Testis (tissue), 3 donors: Measurements from ENCODE around the gene LRRC56. TPM values are rescaled to one million over a fixed set of nuclear protein-coding genes. Genes with fewer than 3 reads are reported as not detected.

Experiments used
- DNase-seq: peaks from one replicate; pipeline ENCODE4 v3.0.0-alpha.2; 2019
- H3K27ac ChIP-seq, 2 donors: fragments of 200-600 bp; sonication (generic); one replicate each; pipeline ENCODE4 v1.5.1; 2019
- H3K27me3 ChIP-seq: fragments of 200-600 bp; sonication (generic); one replicate; pipeline ENCODE4 v1.5.1; 2019
- H3K36me3 ChIP-seq: fragments of 200-600 bp; sonication (generic); one replicate; pipeline ENCODE4 v1.5.1; 2017; ENCODE audit warnings: low read depth; ENCODE audit errors: missing control alignments
- H3K4me1 ChIP-seq: fragments of 200-600 bp; sonication (generic); one replicate; pipeline ENCODE4 v1.5.1; 2019
- H3K4me3 ChIP-seq, 2 donors: fragments of 200-600 bp; sonication (generic); one replicate each; pipeline ENCODE4 v1.5.1; 2017 to 2019
- H3K9me3 ChIP-seq: fragments of 200-600 bp; sonication (generic); one replicate; pipeline ENCODE4 v1.5.1; 2017
- CTCF ChIP-seq, 3 experiments: fragments of 450-650 bp in 2 of 3; fragments of 200-600 bp in 1 of 3; sonication (generic) in 1 of 3; IDR thresholded peaks; one replicate each; pipeline ENCODE4 v1.5.1; 2016 to 2019; ENCODE audit warnings: antibody characterized with exemption in 3 of 3, mild to moderate bottlenecking in 2 of 3, moderate library complexity in 1 of 3
- POLR2A ChIP-seq: fragments of 450-650 bp; IDR thresholded peaks from one replicate; pipeline ENCODE4 v1.6.1; 2017; ENCODE audit warnings: antibody characterized with exemption, mild to moderate bottlenecking, moderate library complexity
- WGBS, 2 donors: methylation state at CpG; one replicate each; pipeline ENCODE4 v1.1.5; 2018; 5-methylcytosine and 5-hydroxymethylcytosine counted together
- intact Hi-C: fragments of 100-400 bp; cut with DNase I; formaldehyde crosslinking; loops from one replicate; pipeline ENCODE4 v1.15.1; 2023; ENCODE audit warnings: low total_unique reads
- polyA plus RNA-seq: library from polyadenylated mRNA; stranded (reverse); fragments of 350-450 nt; fragmentation: Illumina TruSeq; extraction: RNeasy Lipid Tissue Mini Kit (QIAGEN cat#74804); gene quantifications from one replicate; pipeline ENCODE4 v1.2.3, GENCODE V29; 2014; ENCODE audit warnings: low read depth, low replicate concordance; ENCODE audit not compliant: insufficient read depth
- total RNA-seq, 2 donors: library from RNA; depleted of rRNA; stranded (reverse); fragments of >200 nt; gene quantifications; one replicate each; pipeline ENCODE4 v1.2.3, GENCODE V29; 2016

The LRRC56 gene
- total and polyA plus RNA-seq, 3 donors from 2014 or later = 11.6 to 23.5 (median 22.2) TPM

GRCh38 chr11:581752-582151, 44.4 kb downstream of the LRRC56 start:
- no peak overlapping the region for H3K4me3 ChIP-seq
- peaks cover 32% of the 10 kb centered on the region for H3K4me1 ChIP-seq
- H3K9me3 ChIP-seq = no peaks in the 10 kb centered on the region
- intact Hi-C loops = no loop called here
- no peak overlapping the region for H3K27ac ChIP-seq
- no peaks in the 10 kb centered on the region for H3K27me3 ChIP-seq
- TF ChIP-seq POLR2A (no peak), CTCF (IDR thresholded peaks at IDR 0.05) (no peak)
- no peak for DNase-seq
- WGBS, 2 donors = 78 to 81% methylated on average over 17 of the region's 17 CpGs
- no peaks in the 10 kb centered on the region for H3K36me3 ChIP-seq

GRCh38 chr11:584287-584686, 47.0 kb downstream of the LRRC56 start:
- Histone ChIP-seq H3K4me3 (no peak overlapping the region), H3K36me3 (no peaks in the 10 kb centered on the region), H3K27me3 (no peaks in the 10 kb centered on the region), H3K9me3 (no peaks in the 10 kb centered on the region), H3K4me1 (peaks cover 10% of the 10 kb centered on the region), H3K27ac (no peak overlapping the region)
- 93 to 95% methylated on average over 10 of the region's 10 CpGs for WGBS, 2 donors
- intact Hi-C loops = no loop called here
- DNase-seq = no peak
- TF ChIP-seq CTCF (IDR thresholded peaks at IDR 0.05) (no peak), POLR2A (no peak)

- no peak for TF ChIP-seq CTCF (IDR thresholded peaks at IDR 0.05)
- no peak for TF ChIP-seq POLR2A
- Histone ChIP-seq H3K27me3 (no peaks in the 10 kb centered on the region), H3K9me3 (no peaks in the 10 kb centered on the region), H3K27ac (no peak overlapping the region), H3K36me3 (no peaks in the 10 kb centered on the region), H3K4me1 (no peaks in the 10 kb centered on the region), H3K4me3 (no peak overlapping the region)
- 87 to 90% methylated on average over 10 to 31 of the region's 32 CpGs for WGBS, 2 donors
- intact Hi-C loops = no loop called here
- no peak for DNase-seq
Measured at GRCh38 chr11:586376-587316, 49.3 kb downstream of the LRRC56 start.

- Histone ChIP-seq H3K4me3 (no peak overlapping the region), H3K9me3 (no peaks in the 10 kb centered on the region), H3K36me3 (no peaks in the 10 kb centered on the region), H3K27me3 (no peaks in the 10 kb centered on the region), H3K4me1 (no peaks in the 10 kb centered on the region), H3K27ac (no peak overlapping the region)
- no peak for DNase-seq
- no peak for TF ChIP-seq POLR2A
- WGBS, 2 donors = 81 to 88% methylated on average over 7 to 8 of the region's 8 CpGs
- intact Hi-C loops = no loop called here
Measured at GRCh38 chr11:587546-587945, 50.2 kb downstream of the LRRC56 start.

- Histone ChIP-seq H3K27ac (no peak overlapping the region), H3K36me3 (no peaks in the 10 kb centered on the region), H3K27me3 (no peaks in the 10 kb centered on the region), H3K4me1 (no peaks in the 10 kb centered on the region), H3K9me3 (no peaks in the 10 kb centered on the region), H3K4me3 (no peak overlapping the region)
- intact Hi-C loops = no loop called here
- WGBS, 2 donors = 56 to 70% methylated on average over 6 of the region's 6 CpGs
- TF ChIP-seq POLR2A = no peak
- no peak for TF ChIP-seq CTCF (IDR thresholded peaks at IDR 0.05)
- no peak for DNase-seq
Measured at GRCh38 chr11:587978-588380, 50.7 kb downstream of the LRRC56 start.
